ENCODE data around the gene PLET1.

- TF ChIP-seq CTCF (IDR thresholded peaks at IDR 0.05) = no peak
- TF ChIP-seq POLR2AphosphoS5 (IDR thresholded peaks at IDR 0.05) = no peak
These were observed 29.8 kb upstream of the PLET1 start for GRCh38 chr11:112290493-112290850.
